ENCODE results near the gene BPIFB6. TPM values are rescaled to one million over a fixed set of nuclear protein-coding genes. Genes with fewer than 3 reads are reported as not detected.
"Not testable (repeated sequence)": the region's sequence is repeated elsewhere in the genome, so short reads cannot be mapped to it uniquely, and the experiment has no call there.

Gene BPIFB6
- total RNA-seq, 1 donor from 2014 or later, result not detected

DNA sequence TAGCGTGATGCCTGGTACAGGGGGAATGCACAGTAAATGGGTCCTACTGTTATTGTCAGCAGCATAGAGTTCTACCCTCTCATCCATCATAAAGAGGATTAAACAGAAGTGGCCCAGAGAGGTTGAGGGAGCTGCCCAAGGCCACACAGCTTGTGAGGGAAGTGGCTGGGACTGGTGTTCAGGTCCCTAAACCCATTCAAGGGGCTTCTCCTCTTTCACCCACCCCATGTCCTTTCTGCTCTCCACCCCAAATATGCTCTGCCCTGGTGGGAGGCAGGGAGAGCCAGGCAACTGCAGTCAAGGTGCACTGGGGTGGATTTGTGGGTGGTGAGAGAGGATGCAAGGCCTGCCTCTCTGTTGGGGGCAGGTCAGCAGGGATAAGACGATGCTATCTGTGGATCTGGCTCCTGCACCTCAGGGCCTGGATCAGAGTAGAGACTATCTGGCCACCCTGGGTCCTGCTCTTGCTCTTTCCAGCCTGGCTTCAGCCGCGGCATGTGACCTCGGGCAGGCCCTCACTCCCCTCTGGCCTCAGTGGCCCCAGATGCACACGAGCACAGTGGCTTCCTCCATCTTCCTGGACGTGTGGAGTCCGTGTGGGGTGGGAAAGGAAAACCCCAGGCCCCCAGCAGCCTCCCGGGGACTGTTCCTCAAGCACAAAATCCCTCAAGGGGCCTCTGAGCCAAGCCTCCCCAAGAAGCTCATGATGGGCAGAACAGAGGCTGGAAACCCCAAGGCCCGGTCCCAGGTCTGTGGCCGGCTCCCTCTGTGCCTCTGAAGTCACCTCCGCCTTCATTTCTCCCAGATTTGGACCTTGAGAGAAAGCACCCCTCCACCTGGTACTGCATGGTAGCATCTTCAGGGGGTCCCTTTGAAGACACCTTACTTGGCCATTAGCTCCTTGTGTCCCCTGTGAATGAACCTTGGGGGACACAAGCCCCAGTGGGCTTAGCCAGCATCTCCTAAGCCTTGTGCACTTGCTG, 3.4 kb upstream of the BPIFB6 start:
- no peak for DNase-seq (ENCODE audit: low spot score)

DNA sequence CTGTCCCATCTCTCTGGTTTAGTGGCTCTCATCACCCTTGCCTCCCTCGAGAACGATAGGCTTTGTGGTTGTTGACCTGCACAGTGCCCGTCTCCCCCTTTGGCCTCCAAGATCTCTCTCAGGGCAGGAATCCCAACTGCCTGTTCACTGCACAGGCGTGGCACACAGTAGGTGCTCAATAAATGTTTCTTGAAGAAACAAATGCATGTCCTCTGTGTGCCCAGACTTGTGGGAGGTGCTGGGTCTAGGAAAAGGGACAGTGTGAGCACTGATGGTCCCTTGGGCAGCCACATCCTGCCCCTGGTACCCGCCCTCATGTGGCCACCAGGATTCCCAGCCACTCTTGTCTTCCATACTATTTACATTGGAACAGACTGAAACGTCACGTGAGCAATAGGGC, 2.6 kb upstream of the BPIFB6 start:
- no peak for DNase-seq (ENCODE audit: low spot score)

DNA sequence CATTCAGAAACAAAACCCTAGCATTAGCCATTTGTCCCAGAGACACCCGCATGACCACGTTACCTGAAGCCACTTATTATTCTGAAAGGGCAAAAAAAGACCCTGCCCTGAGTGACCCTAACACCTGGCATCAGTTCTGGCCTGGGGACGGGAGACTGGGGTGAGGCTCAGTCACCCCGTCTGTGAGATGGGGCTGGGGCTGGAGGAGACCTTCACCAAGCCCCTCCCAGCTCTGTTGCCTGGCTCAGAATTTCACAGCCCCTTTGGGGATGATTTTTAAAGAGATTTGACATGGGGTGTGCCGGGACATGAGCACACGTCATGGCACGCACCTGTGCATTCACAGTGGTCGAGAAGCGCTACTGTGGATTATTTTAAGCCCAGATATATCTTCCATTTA, 1.4 kb upstream of the BPIFB6 start:
- DNase-seq (ENCODE audit: low spot score), result no peak

DNA sequence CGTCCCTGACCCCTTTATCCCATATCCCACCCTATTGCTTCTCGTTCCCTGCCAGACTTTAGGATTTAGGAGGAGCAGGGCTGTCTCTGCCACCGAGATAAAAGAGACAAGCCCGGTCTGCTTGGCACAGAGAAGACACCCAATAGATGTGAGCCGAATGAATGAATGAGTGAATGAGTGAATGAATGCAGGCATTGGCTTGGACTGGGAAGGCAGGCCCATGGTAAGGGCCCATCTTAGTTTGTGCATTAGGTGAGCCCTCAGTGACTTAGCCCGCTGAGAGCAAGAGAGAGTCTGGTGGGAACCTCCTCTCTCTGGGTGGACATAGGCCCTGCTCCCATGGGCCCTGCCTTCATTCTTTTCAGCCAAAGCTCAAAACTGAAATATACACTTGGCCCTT, 879 bp upstream of the BPIFB6 start:
- no peak for DNase-seq (ENCODE audit: low spot score)

DNA sequence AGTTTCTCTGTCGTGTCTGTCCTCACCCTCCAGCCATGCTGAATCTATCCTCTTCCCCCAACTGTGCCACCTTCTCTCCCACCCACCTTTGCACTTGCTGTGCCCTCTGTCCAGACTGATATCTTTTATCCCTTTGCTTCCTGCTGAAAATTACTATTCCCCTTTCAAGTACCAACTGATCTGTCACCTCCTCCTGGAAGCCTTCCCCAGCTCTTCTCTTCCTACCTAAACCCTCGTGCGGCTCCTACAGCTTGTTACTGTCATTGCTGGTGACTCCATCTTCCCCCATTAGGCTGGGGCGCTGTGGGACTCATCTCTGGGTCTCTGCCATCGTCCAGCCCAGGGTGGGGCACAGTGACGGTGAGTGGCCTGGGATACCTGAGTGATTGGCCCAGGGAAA, 1.1 kb downstream of the BPIFB6 start:
- DNase-seq (ENCODE audit: low spot score), result no peak

DNA sequence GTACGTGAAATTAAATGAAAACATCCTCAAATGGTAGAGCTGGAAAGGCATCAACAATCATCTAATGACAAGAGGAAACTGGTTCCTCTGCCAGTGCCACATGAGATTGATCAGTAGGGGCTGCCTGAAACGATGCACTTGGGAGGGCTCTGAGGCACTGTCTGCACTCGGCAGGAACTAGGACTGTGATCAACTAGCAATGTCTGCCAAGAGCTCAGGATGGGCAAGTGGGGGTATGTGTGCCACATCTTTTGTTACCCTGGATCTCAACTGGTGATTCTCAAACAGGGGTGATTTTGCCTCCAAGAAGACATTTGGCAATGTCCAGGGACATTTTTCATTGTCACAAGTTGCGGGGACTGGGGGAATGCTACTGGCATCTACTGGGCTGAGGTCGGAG, 1.9 kb downstream of the BPIFB6 start:
- DNase-seq (ENCODE audit: low spot score), result no peak

DNA sequence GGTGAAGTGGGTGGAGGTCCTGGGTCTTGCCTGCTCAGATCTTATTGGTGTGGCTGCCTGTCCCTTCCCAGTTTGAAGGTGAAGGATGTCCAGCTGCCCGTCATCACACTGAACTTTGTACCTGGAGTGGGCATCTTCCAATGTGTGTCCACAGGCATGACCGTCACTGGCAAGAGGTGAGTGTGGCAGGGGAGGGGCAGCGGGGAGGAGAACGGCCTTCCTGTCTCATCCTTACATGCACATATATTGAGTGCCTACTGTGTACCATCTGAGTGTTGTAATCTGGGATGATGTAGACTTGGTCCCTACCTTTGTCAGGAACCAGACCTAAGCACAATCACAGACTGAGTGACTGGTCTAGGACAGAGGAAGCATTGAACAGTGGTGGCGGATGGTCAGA, 2.7 kb downstream of the BPIFB6 start:
- no peak for DNase-seq (ENCODE audit: low spot score)

DNA sequence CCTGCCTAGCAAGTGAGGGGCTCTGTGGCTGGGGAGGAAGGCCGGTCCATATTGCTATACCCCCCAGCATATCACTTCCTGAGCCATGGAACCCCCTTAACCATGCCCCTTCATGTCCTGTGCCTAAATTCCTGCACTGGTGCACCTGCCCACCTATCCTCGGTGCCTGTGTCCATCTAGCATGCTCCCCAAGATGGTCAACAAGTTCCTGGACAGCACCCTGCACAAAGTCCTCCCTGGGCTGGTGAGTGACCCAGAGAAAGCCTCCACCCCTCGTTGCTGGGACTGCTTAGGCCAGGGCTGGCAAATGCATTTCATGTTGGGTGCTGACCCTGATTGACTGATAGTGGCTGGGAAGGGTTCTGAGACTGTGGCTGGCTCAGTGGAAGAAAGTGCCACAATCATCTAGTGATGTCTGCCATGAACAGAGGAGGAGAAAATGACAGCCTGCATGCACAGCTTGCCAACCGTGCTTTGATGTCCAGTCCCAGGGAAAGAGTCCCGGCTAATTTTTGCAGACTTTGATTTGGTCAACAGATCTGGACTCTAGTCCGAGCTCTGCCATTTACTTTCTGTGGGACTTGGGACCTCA, 3.5 kb downstream of the BPIFB6 start:
- no peak for DNase-seq (ENCODE audit: low spot score)

DNA sequence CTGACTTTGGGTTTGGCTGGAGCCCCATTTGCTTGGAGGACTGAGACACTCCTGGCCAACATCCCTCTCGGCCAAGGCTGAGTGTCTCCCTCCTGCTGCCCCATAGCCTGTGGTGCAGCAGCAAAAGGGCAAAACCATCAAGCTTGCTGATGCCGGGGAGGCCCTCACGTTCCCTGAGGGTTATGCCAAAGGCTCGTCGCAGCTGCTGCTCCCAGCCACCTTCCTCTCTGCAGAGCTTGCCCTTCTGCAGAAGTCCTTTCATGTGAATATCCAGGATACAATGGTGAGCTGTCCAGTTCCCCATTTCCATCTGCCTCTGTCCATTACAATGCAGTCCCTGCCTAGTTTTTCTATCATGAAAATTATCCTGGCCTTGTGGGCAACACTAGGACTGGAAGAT, 6.0 kb downstream of the BPIFB6 start:
- no peak for DNase-seq (ENCODE audit: low spot score)

DNA sequence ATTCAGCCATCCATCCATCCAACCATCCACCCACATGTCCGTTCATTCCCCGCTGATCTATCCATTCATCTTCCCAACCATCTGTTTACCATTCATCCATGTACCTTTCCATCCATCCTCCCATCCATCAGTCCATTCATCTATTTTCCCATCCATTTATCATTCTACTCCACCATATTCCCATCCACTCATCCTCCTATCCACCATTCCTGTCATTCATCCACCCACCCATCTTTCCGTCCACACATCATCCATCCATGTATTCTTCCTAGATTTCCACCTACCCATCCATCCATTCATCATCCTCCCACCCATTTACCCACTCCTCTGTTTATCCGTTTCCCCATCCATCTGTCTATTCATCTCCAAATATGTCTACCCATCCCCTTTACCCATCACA, 6.8 kb downstream of the BPIFB6 start:
- DNase-seq (ENCODE audit: low spot score), result no peak

DNA sequence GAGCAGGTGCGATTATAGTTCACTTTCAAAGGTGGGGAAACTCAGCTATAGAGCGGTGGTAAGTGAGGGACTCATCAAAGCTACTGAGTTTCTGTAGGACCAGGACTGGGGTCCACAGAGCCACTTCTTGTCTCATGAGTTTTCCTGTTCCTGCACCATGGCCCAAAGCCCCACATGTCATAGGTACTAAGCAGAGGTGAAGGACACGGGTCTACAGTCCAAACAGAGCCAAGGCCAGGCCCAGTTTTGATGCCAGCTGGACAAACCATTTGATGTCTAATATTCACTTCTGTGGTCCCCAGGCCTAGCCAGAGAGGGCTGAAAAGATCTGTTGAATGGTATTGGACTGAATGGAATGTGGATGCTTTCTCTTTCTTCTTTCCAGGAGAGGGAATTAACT, 11.0 kb downstream of the BPIFB6 start:
- DNase-seq (ENCODE audit: low spot score), result no peak

DNA sequence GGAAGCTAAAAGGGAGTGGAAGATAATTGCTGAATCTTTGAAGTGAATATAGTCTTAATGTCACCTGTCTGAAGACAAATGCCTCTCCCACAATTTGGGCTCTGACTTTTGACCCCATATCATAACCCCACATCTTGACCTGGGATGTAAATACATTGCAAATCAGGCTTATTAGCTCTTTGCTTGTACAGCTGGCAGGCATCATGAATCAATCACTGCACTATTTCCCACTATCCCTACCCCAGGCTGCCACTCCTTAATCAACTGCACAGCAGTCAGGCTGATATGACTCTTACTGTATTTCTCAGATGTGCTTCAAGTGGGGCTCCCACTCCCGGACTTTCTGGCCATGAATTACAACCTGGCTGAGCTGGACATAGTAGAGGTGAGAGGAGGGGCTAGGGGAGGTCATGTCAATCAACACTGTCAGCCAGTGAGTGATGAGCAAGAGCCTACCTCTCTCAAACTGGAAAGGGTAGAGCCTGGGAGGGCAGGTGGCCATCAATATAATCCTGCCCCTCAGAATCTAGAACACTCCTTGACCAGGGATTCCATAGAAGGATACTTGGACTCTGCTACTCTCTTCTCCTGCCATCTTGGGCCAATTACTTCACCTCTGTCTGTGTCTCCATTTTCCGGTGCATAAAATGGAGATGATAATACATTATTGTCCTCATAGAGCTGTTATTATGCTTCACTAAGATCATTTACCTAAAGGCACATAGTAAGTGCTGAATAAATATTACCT, 11.7 kb downstream of the BPIFB6 start:
- no peak for DNase-seq (ENCODE audit: low spot score)

DNA sequence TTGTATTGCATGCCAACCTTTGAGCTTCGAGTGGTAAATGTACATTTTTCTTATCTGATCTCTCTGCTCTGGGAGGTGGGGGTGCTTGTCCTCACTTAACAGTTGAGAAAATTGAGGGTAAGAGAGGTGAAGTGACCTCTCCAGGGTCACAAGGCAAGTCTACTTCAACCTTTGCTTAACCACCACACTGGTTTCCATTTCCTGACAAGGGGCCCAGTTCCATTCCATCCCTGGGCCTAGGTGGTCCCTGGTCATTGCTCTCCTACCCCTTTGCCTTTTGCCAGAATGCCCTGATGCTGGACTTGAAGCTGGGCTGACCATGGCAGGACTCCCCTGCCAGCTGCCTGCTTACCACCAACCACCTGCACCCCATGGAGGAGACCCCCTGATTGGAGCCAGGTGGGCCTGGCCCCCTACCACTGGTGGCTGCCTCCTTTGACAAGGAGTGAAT, 12.3 kb downstream of the BPIFB6 start:
- DNase-seq (ENCODE audit: low spot score), result no peak

DNA sequence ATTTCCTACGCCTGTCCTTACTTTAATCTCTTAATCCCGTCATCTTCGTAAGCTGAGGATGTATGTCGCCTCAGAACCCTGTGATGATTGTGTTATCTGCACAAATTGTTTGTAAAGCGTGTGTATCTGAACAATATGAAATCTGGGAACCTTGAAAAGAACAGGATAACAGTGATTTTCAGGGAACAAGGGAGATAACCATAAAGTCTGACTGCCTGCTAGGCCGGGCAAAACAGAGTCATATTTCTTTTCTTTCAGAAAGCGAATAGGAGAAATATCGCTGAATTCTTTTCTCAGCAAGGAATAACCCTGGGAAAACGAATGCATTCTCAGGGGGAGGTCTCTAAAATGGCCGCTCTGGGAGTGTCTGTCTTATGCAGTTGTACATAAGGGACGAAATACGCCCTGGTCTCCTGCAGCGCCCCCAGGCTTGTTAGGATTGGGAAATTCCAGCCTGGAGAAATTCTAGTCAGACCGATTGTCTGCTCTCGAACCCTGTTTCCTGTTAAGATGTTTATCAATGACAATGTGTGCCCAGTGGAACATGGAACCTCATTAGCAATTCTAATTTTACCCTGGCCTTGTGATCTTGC, 13.8 kb downstream of the BPIFB6 start:
- not testable (repeated sequence) for DNase-seq (ENCODE audit: low spot score)

DNA sequence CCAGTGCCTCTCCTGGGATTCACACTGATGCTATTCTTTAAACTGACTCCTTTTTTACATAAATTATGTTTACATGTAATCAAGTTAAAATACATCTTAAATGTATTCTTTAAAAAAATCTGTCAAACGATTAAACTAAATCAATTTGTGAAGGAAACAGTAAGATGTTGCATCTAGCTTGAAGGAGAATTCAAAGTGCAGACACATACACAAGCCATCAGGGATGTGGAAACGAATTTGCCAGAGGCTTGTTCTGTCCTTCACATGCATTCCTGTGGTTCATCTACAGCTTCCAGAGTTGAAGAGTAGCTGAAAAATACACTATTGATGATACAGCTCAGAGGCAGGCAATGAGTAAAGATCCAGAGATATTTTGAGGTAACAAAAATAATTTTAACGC, 15.0 kb downstream of the BPIFB6 start:
- DNase-seq (ENCODE audit: low spot score), result no peak

DNA sequence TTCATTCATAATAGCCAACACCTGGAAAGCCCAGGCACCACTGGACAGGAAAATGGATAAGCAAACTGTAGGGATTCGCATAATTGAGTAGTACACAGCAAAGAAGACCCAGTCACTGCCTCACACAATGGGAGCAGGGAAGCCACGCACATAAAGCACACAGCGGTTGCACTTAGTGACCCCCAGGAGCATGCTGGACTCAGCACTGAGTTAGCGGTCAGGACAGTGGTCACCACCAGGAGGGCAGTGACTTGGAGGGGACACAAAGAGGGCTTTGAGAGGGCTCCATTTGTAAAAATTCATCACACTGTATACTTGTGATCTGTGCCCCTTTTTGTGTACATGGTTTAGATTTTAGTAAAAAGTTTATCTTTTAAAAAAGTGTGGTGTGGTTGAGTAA, 19.9 kb downstream of the BPIFB6 start:
- no peak for DNase-seq (ENCODE audit: low spot score)

DNA sequence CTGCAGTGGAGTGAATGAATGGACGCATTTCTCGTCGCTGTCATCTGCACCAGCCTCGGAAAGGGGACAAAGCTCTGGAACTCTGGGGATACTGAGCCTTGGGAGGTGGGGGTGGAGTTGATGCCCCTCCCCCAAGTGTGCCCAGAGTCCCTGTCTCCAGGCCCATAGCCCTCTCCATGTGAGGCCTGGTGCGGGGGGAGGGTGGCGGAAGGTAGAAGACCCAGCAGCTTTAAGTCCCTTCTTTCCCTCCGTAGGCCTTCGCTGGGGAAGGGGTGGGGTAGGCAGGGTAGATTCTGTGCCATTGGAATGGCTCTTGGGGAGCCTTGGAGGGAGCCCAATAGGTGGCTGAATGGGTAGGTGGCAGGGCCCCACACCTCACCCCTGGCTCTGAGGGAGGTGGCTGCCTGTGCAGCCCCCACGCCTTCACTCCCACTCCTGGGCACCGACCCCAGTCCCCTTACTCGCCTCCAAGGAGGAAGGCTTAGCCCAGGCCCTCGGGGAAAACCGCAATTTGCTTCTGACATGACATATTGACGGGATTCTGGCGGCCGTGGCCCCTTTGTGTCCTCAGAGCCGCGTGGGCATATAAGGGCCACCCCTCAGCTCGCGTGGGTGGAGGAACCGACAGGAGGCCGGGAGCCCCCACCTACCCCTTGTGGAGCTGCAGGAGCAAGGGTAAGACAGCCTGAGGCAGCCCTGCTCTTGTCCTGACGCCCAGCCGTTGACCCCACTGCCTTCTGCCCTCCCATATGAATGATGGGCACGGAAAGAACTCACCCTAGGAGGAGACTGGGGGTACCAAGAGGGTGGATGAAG, 22.1 kb downstream of the BPIFB6 start, which contains the start of gene BPIFB3:
Gene BPIFB3, plus strand, starts transcription at position 613 of the 816 bp plus-strand sequence. CDS start 1,533 bp downstream, outside the sequence.
- DNase-seq (ENCODE audit: low spot score), result no peak

DNA sequence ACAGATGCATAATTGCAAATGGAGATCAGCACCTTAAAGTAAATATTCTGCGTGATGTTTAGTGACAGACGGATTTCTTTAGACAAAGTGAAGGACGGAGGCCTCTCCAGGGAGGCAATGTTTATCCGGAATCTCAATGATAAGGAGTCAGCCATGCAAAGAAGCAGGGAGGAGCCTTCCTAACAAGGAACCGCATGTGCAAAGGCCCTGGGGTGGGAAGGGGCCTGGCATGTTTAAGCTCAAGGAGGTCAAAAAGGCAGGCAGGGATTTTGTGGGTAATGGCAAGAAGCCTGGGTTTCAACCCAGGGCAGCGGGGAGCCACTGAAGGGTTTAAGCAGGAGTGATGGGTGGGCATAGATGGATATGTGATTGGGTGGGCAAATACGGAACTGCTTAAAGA, 22.9 kb downstream of the BPIFB6 start:
- DNase-seq (ENCODE audit: low spot score), result no peak

DNA sequence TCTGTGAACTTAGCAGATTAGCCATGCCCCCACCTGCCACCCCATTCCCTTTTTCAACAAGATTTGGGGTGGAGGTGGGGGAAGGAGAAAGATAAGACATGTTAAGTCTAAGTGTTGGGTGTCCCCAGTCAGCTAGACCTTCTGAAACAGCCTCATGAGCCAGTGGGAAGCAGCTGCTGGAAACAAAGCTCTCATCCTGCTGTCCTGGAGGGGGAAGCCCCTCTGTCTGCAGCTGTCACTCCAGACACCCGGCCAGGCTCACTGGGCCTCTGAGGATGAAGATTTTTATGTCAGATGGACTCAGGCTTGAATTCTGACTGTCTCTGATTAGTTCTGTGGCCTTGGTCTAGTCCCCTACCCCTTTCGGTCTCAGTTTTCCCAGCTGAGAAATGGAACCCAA, 23.3 kb downstream of the BPIFB6 start:
- no peak for DNase-seq (ENCODE audit: low spot score)

DNA sequence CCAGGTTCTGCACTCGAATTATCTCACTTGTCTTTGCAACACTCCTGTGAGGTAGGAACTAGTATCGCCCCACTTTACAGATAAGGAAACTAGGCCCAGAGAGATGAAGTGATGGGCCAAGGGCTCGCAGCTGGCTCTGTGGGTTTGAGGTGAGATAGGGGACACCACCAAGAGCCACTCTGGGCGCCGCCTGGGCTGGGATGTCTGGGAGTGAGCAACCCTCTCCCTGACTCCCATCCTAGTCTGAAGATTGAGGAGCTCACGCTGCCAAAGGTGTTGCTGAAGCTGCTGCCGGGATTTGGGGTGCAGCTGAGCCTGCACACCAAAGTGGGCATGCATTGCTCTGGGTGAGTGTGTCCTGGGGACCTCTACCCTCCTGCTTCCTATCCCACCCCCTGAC, 27.7 kb downstream of the BPIFB6 start:
- no peak for DNase-seq (ENCODE audit: low spot score)

DNA sequence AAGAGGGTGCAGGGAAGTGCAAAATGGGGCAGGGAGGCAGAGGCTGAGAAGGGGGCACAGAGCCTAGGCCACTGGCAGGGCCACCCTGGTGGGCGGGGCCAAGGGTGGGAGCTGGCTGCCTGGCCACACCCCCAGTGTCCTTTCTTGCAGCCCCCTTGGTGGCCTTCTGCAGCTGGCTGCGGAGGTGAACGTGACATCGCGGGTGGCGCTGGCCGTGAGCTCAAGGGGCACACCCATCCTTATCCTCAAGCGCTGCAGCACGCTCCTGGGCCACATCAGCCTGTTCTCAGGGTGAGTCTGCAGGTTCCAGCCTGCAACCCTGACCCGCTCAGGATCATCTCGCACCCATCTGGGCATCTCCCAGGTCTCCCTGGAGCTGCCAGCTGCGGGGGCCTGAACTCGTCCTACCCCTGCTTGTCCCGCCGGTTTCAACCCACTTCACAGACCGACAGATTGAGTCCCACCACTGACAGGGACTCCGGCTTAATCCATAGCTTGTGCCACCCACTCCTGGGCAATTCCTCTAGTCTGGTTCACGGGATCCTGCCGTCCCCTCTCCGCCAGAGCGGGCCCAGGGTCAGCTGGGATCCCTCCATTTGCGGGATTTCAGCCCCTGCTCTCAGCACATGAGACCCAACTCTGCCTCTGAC, 28.4 kb downstream of the BPIFB6 start:
- no peak for DNase-seq (ENCODE audit: low spot score)
